ENCODE data around the gene PACSIN3. TPM values are rescaled to one million over a fixed set of nuclear protein-coding genes. Genes with fewer than 3 reads are reported as not detected.

The PACSIN3 gene
- total and polyA plus RNA-seq, 2 of the 8 experiments (the other 6 are each of a cell fraction or from before 2014, with no cell fraction given): 23.8 to 47.2 TPM

GRCh38 chr11:47130543-47130942 lies 55.7 kb downstream of the PACSIN3 start (continued):
- TF ChIP-seq NANOG (IDR thresholded peaks at IDR 0.05; ENCODE audit: insufficient read depth, low read depth, low read length, poor library complexity, severe bottlenecking) (no peak), TAF1 (IDR thresholded peaks at IDR 0.05; ENCODE audit: low read depth, low read length) (no peak), CBX8 (IDR thresholded peaks at IDR 0.05; ENCODE audit: borderline replicate concordance, low read depth, low read length) (no peak), TBP (IDR thresholded peaks at IDR 0.05; ENCODE audit: low read depth, low read length) (peak; percentile 22; the same call in 1 of the 2 replicates), TEAD4 (IDR thresholded peaks at IDR 0.05; ENCODE audit: low read depth, low read length) (no peak), MAX (IDR thresholded peaks at IDR 0.05) (peak; percentile 32; the same call in 1 of the 2 replicates), ASH2L (IDR thresholded peaks at IDR 0.05; ENCODE audit: low read length) (peak; percentile 70), KDM5A (IDR thresholded peaks at IDR 0.05; ENCODE audit: low read length) (no peak), BRCA1 (IDR thresholded peaks at IDR 0.05; ENCODE audit: low read depth, low read length) (no peak), RBBP5 (IDR thresholded peaks at IDR 0.05; ENCODE audit: borderline replicate concordance, low read depth, low read length) (no peak), BCL11A (IDR thresholded peaks at IDR 0.05; ENCODE audit: low read depth in 2 of 2, low read length in 2 of 2) (no peak)
- TF ChIP-seq, protein P1, sequence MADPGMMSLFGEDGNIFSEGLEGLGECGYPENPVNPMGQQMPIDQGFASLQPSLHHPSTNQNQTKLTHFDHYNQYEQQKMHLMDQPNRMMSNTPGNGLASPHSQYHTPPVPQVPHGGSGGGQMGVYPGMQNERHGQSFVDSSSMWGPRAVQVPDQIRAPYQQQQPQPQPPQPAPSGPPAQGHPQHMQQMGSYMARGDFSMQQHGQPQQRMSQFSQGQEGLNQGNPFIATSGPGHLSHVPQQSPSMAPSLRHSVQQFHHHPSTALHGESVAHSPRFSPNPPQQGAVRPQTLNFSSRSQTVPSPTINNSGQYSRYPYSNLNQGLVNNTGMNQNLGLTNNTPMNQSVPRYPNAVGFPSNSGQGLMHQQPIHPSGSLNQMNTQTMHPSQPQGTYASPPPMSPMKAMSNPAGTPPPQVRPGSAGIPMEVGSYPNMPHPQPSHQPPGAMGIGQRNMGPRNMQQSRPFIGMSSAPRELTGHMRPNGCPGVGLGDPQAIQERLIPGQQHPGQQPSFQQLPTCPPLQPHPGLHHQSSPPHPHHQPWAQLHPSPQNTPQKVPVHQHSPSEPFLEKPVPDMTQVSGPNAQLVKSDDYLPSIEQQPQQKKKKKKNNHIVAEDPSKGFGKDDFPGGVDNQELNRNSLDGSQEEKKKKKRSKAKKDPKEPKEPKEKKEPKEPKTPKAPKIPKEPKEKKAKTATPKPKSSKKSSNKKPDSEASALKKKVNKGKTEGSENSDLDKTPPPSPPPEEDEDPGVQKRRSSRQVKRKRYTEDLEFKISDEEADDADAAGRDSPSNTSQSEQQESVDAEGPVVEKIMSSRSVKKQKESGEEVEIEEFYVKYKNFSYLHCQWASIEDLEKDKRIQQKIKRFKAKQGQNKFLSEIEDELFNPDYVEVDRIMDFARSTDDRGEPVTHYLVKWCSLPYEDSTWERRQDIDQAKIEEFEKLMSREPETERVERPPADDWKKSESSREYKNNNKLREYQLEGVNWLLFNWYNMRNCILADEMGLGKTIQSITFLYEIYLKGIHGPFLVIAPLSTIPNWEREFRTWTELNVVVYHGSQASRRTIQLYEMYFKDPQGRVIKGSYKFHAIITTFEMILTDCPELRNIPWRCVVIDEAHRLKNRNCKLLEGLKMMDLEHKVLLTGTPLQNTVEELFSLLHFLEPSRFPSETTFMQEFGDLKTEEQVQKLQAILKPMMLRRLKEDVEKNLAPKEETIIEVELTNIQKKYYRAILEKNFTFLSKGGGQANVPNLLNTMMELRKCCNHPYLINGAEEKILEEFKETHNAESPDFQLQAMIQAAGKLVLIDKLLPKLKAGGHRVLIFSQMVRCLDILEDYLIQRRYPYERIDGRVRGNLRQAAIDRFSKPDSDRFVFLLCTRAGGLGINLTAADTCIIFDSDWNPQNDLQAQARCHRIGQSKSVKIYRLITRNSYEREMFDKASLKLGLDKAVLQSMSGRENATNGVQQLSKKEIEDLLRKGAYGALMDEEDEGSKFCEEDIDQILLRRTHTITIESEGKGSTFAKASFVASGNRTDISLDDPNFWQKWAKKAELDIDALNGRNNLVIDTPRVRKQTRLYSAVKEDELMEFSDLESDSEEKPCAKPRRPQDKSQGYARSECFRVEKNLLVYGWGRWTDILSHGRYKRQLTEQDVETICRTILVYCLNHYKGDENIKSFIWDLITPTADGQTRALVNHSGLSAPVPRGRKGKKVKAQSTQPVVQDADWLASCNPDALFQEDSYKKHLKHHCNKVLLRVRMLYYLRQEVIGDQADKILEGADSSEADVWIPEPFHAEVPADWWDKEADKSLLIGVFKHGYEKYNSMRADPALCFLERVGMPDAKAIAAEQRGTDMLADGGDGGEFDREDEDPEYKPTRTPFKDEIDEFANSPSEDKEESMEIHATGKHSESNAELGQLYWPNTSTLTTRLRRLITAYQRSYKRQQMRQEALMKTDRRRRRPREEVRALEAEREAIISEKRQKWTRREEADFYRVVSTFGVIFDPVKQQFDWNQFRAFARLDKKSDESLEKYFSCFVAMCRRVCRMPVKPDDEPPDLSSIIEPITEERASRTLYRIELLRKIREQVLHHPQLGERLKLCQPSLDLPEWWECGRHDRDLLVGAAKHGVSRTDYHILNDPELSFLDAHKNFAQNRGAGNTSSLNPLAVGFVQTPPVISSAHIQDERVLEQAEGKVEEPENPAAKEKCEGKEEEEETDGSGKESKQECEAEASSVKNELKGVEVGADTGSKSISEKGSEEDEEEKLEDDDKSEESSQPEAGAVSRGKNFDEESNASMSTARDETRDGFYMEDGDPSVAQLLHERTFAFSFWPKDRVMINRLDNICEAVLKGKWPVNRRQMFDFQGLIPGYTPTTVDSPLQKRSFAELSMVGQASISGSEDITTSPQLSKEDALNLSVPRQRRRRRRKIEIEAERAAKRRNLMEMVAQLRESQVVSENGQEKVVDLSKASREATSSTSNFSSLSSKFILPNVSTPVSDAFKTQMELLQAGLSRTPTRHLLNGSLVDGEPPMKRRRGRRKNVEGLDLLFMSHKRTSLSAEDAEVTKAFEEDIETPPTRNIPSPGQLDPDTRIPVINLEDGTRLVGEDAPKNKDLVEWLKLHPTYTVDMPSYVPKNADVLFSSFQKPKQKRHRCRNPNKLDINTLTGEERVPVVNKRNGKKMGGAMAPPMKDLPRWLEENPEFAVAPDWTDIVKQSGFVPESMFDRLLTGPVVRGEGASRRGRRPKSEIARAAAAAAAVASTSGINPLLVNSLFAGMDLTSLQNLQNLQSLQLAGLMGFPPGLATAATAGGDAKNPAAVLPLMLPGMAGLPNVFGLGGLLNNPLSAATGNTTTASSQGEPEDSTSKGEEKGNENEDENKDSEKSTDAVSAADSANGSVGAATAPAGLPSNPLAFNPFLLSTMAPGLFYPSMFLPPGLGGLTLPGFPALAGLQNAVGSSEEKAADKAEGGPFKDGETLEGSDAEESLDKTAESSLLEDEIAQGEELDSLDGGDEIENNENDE (IDR thresholded peaks at IDR 0.05; ENCODE audit: insufficient replicate concordance, low read length): no peak
